Keratinocyte (primary cell): Measurements from ENCODE around the gene SPATA13. TPM values are rescaled to one million over a fixed set of nuclear protein-coding genes. Genes with fewer than 3 reads are reported as not detected.
"Not testable (repeated sequence)": the region's sequence is repeated elsewhere in the genome, so short reads cannot be mapped to it uniquely, and the experiment has no call there.

Experiments used
- DNase-seq: peaks from one replicate; pipeline ENCODE4 v3.0.0-alpha.2; 2011; ENCODE audit warnings: low read depth, missing footprints, low spot score
- FAIRE-seq: peaks from 2 replicates; lab custom pipeline; 2011; peaks lifted over from hg19 to GRCh38; lab: Jason Lieb, UNC
- H2AFZ ChIP-seq: 2 replicates; pipeline ENCODE4 v1.6.0; 2012; ENCODE audit warnings: low read length, control low read depth, inconsistent platforms; ENCODE audit not compliant: control insufficient read depth
- H3K27ac ChIP-seq: 2 replicates; pipeline ENCODE4 v1.5.1; 2011; ENCODE audit warnings: low read length; ENCODE audit not compliant: control insufficient read depth, insufficient read depth
- H3K27me3 ChIP-seq: 3 replicates; pipeline ENCODE4 v1.6.0; 2011; ENCODE audit warnings: low read length; ENCODE audit not compliant: control insufficient read depth, insufficient read depth; ENCODE audit errors: extremely low read depth
- H3K36me3 ChIP-seq, 2 experiments: 2 replicates in 1 of 2; 3 replicates in 1 of 2; pipeline ENCODE4 v1.5.1; 2011; ENCODE audit warnings: low read length in 2 of 2, mild to moderate bottlenecking in 1 of 2; ENCODE audit not compliant: control insufficient read depth in 2 of 2, insufficient read depth in 2 of 2; ENCODE audit errors: extremely low read depth in 1 of 2
- H3K4me1 ChIP-seq: 3 replicates; pipeline ENCODE4 v1.5.1; 2011; ENCODE audit warnings: low read length; ENCODE audit not compliant: control insufficient read depth, insufficient read depth; ENCODE audit errors: extremely low read depth
- H3K4me2 ChIP-seq: 3 replicates; pipeline ENCODE4 v1.6.0; 2011; ENCODE audit warnings: low read depth, low read length; ENCODE audit not compliant: control insufficient read depth, insufficient read depth; ENCODE audit errors: extremely low read depth
- H3K4me3 ChIP-seq, 3 experiments: fragments of 200-600 bp in 1 of 3; sonication (generic) in 1 of 3; 2 replicates in 2 of 3; 3 replicates in 1 of 3; pipeline ENCODE4 v1.5.1; 2011 to 2016; ENCODE audit warnings: low read length in 3 of 3, mild to moderate bottlenecking in 3 of 3, control low read depth in 2 of 3, inconsistent platforms in 1 of 3, low read depth in 1 of 3, mixed read lengths in 1 of 3, mixed run types in 1 of 3, moderate library complexity in 1 of 3; ENCODE audit not compliant: control insufficient read depth in 2 of 3, insufficient read depth in 2 of 3; ENCODE audit errors: extremely low read depth in 1 of 3
- H3K79me2 ChIP-seq: 2 replicates; pipeline ENCODE4 v1.6.0; 2012; ENCODE audit warnings: low read length; ENCODE audit not compliant: control insufficient read depth, insufficient read depth
- H3K9ac ChIP-seq: 3 replicates; pipeline ENCODE4 v1.6.0; 2011; ENCODE audit warnings: low read length; ENCODE audit not compliant: control insufficient read depth, insufficient read depth; ENCODE audit errors: extremely low read depth
- H3K9me1 ChIP-seq: 3 replicates; pipeline ENCODE4 v1.6.0; 2011; ENCODE audit warnings: low read length; ENCODE audit not compliant: control insufficient read depth, insufficient read depth; ENCODE audit errors: extremely low read depth
- H3K9me3 ChIP-seq: 2 replicates; pipeline ENCODE4 v1.5.1; 2012; ENCODE audit warnings: low read depth, low read length; ENCODE audit not compliant: control insufficient read depth
- H4K20me1 ChIP-seq: 3 replicates; pipeline ENCODE4 v1.6.0; 2011; ENCODE audit warnings: low read length; ENCODE audit not compliant: control insufficient read depth, insufficient read depth; ENCODE audit errors: extremely low read depth
- EZH2 ChIP-seq: IDR thresholded peaks from one replicate; pipeline ENCODE4 v1.6.1; 2012; ENCODE audit warnings: inconsistent platforms, mild to moderate bottlenecking, low read length, moderate library complexity
- dilution Hi-C: fragments of 300-500 bp; cut with MboI; formaldehyde crosslinking; loops from one replicate; pipeline ENCODE4 v1.7.0; 2020; ENCODE audit warnings: low sequenced_read_pairs; ENCODE audit not compliant: extremely low pct_ligation_motif_present
- polyA plus RNA-seq, 5 experiments: library from polyadenylated mRNA; depleted of rRNA in 3 of 5; stranded (reverse) in 3 of 5; stranded (forward) in 1 of 5; unstranded in 1 of 5; fragments of >200 nt; gene quantifications; 1 replicate in 1 of 5; 2 replicates in 3 of 5; 3 replicates in 1 of 5; pipeline versions ENCODE4 v1.2.1 to v1.2.3, GENCODE V29; 2011 to 2012; ENCODE audit warnings: missing spikeins in 2 of 5, low read depth in 1 of 5, low replicate concordance in 1 of 5
- TF ChIP-seq, protein P1 (sequence below), 3 experiments: IDR thresholded peaks in 1 of 3; conservative IDR thresholded peaks in 1 of 3; optimal IDR thresholded peaks in 1 of 3; 2 replicates in 2 of 3; 3 replicates in 1 of 3; pipeline versions ENCODE3 to v1.5.1; 2011; ENCODE audit warnings: low read length in 3 of 3, mild to moderate bottlenecking in 3 of 3, moderate library complexity in 2 of 3, control low read depth in 1 of 3, inconsistent platforms in 1 of 3; ENCODE audit not compliant: insufficient read depth in 2 of 3; ENCODE audit errors: extremely low read depth in 1 of 3

Gene SPATA13
- polyA plus RNA-seq, 1 donor (not counting 4 experiments of a cell fraction or from before 2014, with no cell fraction given), result 1.2 TPM

DNA sequence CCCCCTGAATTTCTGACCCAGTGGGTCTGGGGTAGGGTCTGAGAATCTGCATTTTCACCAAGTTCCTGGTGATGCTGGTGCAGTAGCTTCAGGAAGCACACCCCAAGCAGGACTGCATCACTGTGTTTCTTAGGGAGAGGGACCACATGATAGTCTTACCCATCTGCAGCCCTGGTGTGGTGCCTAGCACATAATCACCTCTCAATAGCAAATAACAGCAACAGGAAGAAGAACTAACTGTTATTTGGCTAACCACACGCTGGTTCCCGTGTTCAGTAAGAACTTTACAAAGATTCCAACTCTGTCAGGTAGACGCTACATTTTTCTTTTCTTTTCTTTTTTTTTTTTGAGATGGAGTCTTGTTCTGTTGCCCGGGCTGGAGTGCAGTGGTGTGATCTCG is 41.9 kb upstream of the SPATA13 start:
- Histone ChIP-seq H2AFZ (no peak overlapping the region), H3K4me2 (no peak overlapping the region), H3K79me2 (no peaks in the 10 kb centered on the region), H3K27me3 (peaks cover 11% of the 10 kb centered on the region), H3K4me1 (no peaks in the 10 kb centered on the region), H3K9me1 (no peaks in the 10 kb centered on the region), H3K4me3 (no peak overlapping the region), H3K27ac (no peak overlapping the region), H4K20me1 (no peaks in the 10 kb centered on the region), H3K9me3 (no peaks in the 10 kb centered on the region), H3K9ac (no peak overlapping the region), H3K36me3 (no peaks in the 10 kb centered on the region)
- DNase-seq (no peak), FAIRE-seq (no peak)
- TF ChIP-seq, protein P1, sequence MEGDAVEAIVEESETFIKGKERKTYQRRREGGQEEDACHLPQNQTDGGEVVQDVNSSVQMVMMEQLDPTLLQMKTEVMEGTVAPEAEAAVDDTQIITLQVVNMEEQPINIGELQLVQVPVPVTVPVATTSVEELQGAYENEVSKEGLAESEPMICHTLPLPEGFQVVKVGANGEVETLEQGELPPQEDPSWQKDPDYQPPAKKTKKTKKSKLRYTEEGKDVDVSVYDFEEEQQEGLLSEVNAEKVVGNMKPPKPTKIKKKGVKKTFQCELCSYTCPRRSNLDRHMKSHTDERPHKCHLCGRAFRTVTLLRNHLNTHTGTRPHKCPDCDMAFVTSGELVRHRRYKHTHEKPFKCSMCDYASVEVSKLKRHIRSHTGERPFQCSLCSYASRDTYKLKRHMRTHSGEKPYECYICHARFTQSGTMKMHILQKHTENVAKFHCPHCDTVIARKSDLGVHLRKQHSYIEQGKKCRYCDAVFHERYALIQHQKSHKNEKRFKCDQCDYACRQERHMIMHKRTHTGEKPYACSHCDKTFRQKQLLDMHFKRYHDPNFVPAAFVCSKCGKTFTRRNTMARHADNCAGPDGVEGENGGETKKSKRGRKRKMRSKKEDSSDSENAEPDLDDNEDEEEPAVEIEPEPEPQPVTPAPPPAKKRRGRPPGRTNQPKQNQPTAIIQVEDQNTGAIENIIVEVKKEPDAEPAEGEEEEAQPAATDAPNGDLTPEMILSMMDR (optimal IDR thresholded peaks at IDR 0.05 in 1 of 3, IDR thresholded peaks at IDR 0.05 in 1 of 3, conservative IDR thresholded peaks at IDR 0.05 in 1 of 3; ENCODE audit: extremely low read depth in 1 of 3, insufficient read depth in 2 of 3, low read length in 3 of 3), result no peak
- no peak for TF ChIP-seq EZH2
- dilution Hi-C loops, result no loop called here

DNA sequence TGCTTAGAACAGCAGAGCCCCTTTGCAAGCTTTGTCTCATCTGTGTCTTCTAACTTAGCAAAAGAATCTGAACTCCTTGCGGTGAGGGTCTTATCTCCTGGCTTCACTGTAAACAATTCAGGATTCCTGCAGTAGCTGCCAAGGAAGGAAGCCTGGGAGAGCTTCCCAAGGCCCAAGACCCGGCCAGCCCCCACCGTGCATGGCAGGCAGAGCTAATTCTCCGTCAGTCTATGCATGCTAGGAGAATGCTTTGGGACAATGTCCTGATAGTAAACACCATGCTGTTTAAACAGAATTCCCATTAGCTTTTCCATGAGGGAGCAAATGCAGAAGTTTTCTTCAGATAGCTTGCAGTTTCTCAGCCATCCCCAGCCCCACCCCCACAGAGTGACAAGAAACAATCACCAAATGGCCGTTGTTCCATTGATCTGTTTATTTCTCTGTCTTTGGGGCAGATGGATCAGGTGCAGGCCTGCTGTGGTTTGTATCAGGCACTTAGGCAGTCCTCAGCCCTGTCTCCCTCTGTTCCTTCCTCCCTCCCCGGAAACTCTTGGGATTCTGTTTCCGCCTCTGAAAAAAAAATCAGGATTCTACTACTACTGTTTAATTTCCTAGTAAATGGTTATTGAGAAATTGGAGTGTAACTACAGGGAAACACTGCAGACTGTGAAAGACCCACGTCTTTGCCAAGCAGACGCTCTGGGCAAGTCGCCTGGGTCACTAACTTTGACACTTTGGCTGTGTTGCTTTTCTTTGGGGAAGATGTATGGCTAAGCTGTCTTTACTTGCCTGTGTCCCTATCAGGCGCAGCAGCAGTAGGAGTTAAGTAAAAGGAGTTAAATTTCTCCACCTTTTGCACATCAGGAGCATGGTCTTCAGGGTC is 40.7 kb upstream of the SPATA13 start:
- Histone ChIP-seq H3K9ac (no peak overlapping the region), H3K27ac (no peak overlapping the region), H3K27me3 (peaks cover 14% of the 10 kb centered on the region), H3K4me2 (no peak overlapping the region), H2AFZ (no peak overlapping the region), H3K36me3 (no peaks in the 10 kb centered on the region), H3K4me1 (no peaks in the 10 kb centered on the region), H3K4me3 (no peak overlapping the region), H3K79me2 (no peaks in the 10 kb centered on the region), H4K20me1 (no peaks in the 10 kb centered on the region), H3K9me3 (no peaks in the 10 kb centered on the region), H3K9me1 (no peaks in the 10 kb centered on the region)
- TF ChIP-seq EZH2, result no peak
- TF ChIP-seq, protein P1 (optimal IDR thresholded peaks at IDR 0.05 in 1 of 3, IDR thresholded peaks at IDR 0.05 in 1 of 3, conservative IDR thresholded peaks at IDR 0.05 in 1 of 3; ENCODE audit: extremely low read depth in 1 of 3, insufficient read depth in 2 of 3, low read length in 3 of 3), result no peak
- DNase-seq (no peak), FAIRE-seq (no peak)
- dilution Hi-C loops, result no loop called here

DNA sequence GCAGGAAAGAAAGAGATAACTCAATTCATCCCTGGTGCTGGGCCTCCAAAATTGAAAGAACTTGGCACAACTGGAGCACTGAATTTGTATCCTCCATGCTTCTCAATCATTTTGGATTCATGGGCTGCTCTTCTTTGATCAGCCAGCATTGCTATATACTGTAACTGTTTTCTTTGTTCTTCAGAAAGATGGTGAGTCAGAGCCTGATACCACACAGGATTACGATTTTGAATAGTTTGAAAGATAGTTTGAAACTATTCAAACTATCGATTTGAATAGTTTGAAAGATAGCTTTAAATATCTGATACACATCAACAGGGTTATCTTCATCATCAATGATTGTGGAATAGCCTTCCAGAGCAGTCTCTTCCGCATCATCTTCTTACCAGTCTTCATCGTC is 38.5 kb upstream of the SPATA13 start:
- FAIRE-seq, H3K4me1 ChIP-seq, H3K4me2 ChIP-seq, H4K20me1 ChIP-seq, H3K9me3 ChIP-seq, dilution Hi-C loops, DNase-seq, H3K4me3 ChIP-seq, H3K9me1 ChIP-seq, H3K9ac ChIP-seq, H3K27ac ChIP-seq, H3K36me3 ChIP-seq, H3K79me2 ChIP-seq, H2AFZ ChIP-seq: not testable (repeated sequence)
- peaks cover 18% of the 10 kb centered on the region for H3K27me3 ChIP-seq
